ENCODE data around the gene PLVAP.

DNA sequence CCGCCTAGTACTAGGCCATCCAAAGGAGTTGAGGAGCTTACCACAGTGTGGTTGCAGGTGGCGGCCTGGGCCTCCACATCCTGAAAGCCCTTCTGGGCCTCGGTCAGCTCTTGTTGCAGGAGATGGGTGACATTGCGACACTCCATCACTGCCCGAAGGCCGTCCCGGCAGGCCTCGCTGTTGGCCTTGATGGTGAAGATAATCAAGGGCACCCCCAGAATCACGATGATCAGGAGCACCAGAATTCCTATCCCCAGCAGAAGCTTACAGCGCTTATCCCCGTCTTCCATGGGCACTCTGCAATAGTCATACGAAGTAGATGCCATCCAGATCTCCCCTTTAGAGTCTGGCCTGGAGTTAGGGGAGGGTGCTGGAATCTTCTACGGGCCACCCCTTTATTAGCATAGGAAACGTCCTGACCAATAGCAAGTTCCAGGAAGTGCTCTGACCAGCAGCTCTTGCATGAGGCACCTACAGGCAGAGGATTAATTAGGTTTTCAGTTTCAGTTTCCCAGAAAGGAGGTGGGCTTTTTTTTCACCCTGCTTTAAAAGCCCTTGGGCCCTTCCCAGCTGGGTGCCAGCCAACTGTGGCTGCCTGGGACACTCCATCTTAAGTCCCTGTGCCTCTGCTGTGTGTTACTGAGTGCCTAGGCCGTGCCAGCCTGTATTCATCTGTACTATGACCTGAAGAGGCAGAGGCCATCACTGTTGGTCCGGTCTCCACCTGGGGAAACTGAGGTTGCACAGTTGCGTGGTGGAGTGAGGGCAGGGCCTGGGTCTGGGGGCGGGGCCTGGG lies 28.3 kb upstream of the PLVAP start, which contains the start of gene BST2:
- TF ChIP-seq, protein P1, sequence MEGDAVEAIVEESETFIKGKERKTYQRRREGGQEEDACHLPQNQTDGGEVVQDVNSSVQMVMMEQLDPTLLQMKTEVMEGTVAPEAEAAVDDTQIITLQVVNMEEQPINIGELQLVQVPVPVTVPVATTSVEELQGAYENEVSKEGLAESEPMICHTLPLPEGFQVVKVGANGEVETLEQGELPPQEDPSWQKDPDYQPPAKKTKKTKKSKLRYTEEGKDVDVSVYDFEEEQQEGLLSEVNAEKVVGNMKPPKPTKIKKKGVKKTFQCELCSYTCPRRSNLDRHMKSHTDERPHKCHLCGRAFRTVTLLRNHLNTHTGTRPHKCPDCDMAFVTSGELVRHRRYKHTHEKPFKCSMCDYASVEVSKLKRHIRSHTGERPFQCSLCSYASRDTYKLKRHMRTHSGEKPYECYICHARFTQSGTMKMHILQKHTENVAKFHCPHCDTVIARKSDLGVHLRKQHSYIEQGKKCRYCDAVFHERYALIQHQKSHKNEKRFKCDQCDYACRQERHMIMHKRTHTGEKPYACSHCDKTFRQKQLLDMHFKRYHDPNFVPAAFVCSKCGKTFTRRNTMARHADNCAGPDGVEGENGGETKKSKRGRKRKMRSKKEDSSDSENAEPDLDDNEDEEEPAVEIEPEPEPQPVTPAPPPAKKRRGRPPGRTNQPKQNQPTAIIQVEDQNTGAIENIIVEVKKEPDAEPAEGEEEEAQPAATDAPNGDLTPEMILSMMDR (IDR thresholded peaks at IDR 0.05) = no peak
- no peak for TF ChIP-seq POLR2A (IDR thresholded peaks at IDR 0.05; ENCODE audit: low read depth)
